Measurements from ENCODE around the gene DEPDC5. TPM values are rescaled to one million over a fixed set of nuclear protein-coding genes. Genes with fewer than 3 reads are reported as not detected.

Gene DEPDC5
- total and polyA plus RNA-seq, 2 donors (not counting 1 experiment from before 2014, with no cell fraction given): 35.5 to 124 TPM

- Mint-ChIP-seq H3K27ac (no peak overlapping the region), H3K9me3 (ENCODE audit: insufficient read depth) (no peaks in the 10 kb centered on the region), H3K4me1 (no peaks in the 10 kb centered on the region), H3K4me3 (no peak overlapping the region), H3K27me3 (peaks cover 11% of the 10 kb centered on the region)
- 96% methylated on average over 6 of the region's 6 CpGs for WGBS (ENCODE audit: insufficient coverage)
- ATAC-seq (ENCODE audit: low read depth) (no peak), DNase-seq (no peak)
- Histone ChIP-seq H3K27ac (ENCODE audit: low read length in 2 of 2) (no peak overlapping the region), H3K4me2 (replicated peaks; ENCODE audit: low read depth, low read length, poor library complexity, severe bottlenecking) (no peak overlapping the region), H3K4me1 (ENCODE audit: control insufficient read depth in 2 of 2, insufficient read depth in 2 of 2, low read length in 2 of 2) (no peaks in the 10 kb centered on the region), H3K9ac (ENCODE audit: low read length) (no peak overlapping the region), H3K79me2 (ENCODE audit: control insufficient read depth, insufficient read depth, low read length) (no peaks in the 10 kb centered on the region), H3K36me3 (replicated peaks in 1 of 2; ENCODE audit: control extremely low read depth in 1 of 2, control insufficient read depth in 1 of 2, extremely low read depth in 1 of 2, insufficient read depth in 2 of 2, low read length in 1 of 2) (no peaks in the 10 kb centered on the region), H3K4me3 (ENCODE audit: control extremely low read depth in 1 of 5, extremely low read depth in 1 of 5, insufficient read depth in 1 of 5, low read depth in 2 of 5, low read length in 4 of 5) (no peak overlapping the region), H2AFZ (ENCODE audit: insufficient read depth, low read depth, low read length, poor library complexity, severe bottlenecking) (no peak overlapping the region), H3K9me3 (ENCODE audit: control extremely low read depth in 1 of 3, control insufficient read depth in 2 of 3, insufficient read depth in 1 of 3, low read length in 2 of 3) (no peaks in the 10 kb centered on the region), H3K27me3 (replicated peaks in 1 of 4; ENCODE audit: control extremely low read depth in 1 of 4, control insufficient read depth in 3 of 4, insufficient read depth in 4 of 4, low read length in 3 of 4) (peaks cover 0 to 4% (median 0%) of the 10 kb centered on the region in 4 experiments), H4K20me1 (ENCODE audit: control insufficient read depth, insufficient read depth, low read length, poor library complexity, severe bottlenecking) (no peaks in the 10 kb centered on the region)
- intact Hi-C loops (cut with micrococcal nuclease): no loop called here
- TF ChIP-seq CTCF (IDR thresholded peaks at IDR 0.05) (no peak), EZH2 (IDR thresholded peaks at IDR 0.05; ENCODE audit: borderline replicate concordance, insufficient read depth, low read depth, low read length, poor library complexity, severe bottlenecking) (no peak)
- ChIA-PET CTCF (no interaction called here), POLR2A (no interaction called here)
Measured at GRCh38 chr22:31933406-31933805, 179.6 kb downstream of the DEPDC5 start.

GRCh38 chr22:31933816-31934482 is 180.1 kb downstream of the DEPDC5 start:
- Histone ChIP-seq H3K79me2 (ENCODE audit: control insufficient read depth, insufficient read depth, low read length) (no peaks in the 10 kb centered on the region), H2AFZ (ENCODE audit: insufficient read depth, low read depth, low read length, poor library complexity, severe bottlenecking) (no peak overlapping the region), H3K36me3 (replicated peaks in 1 of 2; ENCODE audit: control extremely low read depth in 1 of 2, control insufficient read depth in 1 of 2, extremely low read depth in 1 of 2, insufficient read depth in 2 of 2, low read length in 1 of 2) (no peaks in the 10 kb centered on the region), H3K9me3 (ENCODE audit: control extremely low read depth in 1 of 3, control insufficient read depth in 2 of 3, insufficient read depth in 1 of 3, low read length in 2 of 3) (no peaks in the 10 kb centered on the region), H3K27me3 (replicated peaks in 1 of 4; ENCODE audit: control extremely low read depth in 1 of 4, control insufficient read depth in 3 of 4, insufficient read depth in 4 of 4, low read length in 3 of 4) (peaks cover 0 to 4% (median 0%) of the 10 kb centered on the region in 4 experiments), H3K27ac (ENCODE audit: low read length in 2 of 2) (no peak overlapping the region), H3K4me1 (ENCODE audit: control insufficient read depth in 2 of 2, insufficient read depth in 2 of 2, low read length in 2 of 2) (no peaks in the 10 kb centered on the region), H3K4me3 (ENCODE audit: control extremely low read depth in 1 of 5, extremely low read depth in 1 of 5, insufficient read depth in 1 of 5, low read depth in 2 of 5, low read length in 4 of 5) (no peak overlapping the region), H3K9ac (ENCODE audit: low read length) (no peak overlapping the region), H4K20me1 (ENCODE audit: control insufficient read depth, insufficient read depth, low read length, poor library complexity, severe bottlenecking) (no peaks in the 10 kb centered on the region), H3K4me2 (replicated peaks; ENCODE audit: low read depth, low read length, poor library complexity, severe bottlenecking) (no peak overlapping the region)
- Mint-ChIP-seq H3K27me3 (peaks cover 9% of the 10 kb centered on the region), H3K4me3 (no peak overlapping the region), H3K27ac (no peak overlapping the region), H3K4me1 (no peaks in the 10 kb centered on the region), H3K9me3 (ENCODE audit: insufficient read depth) (no peaks in the 10 kb centered on the region)
- no peak for ATAC-seq (ENCODE audit: low read depth)
- TF ChIP-seq CTCF (IDR thresholded peaks at IDR 0.05) (no peak), EZH2 (IDR thresholded peaks at IDR 0.05; ENCODE audit: borderline replicate concordance, insufficient read depth, low read depth, low read length, poor library complexity, severe bottlenecking) (no peak)
- POLR2A ChIA-PET: no interaction called here
- CTCF ChIA-PET: no interaction called here
- no peak for DNase-seq
- WGBS (ENCODE audit: insufficient coverage): 96% methylated on average over 17 of the region's 17 CpGs
- intact Hi-C loops (cut with micrococcal nuclease): no loop called here

Data from B cell (primary cell).